NB4 (cell line): Measurements from ENCODE around the gene LIN7C.

ENCODE experiments used
- DNase-seq: peaks from one replicate; pipeline ENCODE4 v3.0.0; 2010; ENCODE audit warnings: low read depth
- H3K4me3 ChIP-seq: one replicate; pipeline ENCODE4 v1.5.1; 2011; ENCODE audit warnings: mild to moderate bottlenecking, low read depth, low read length, moderate library complexity
- MYC ChIP-seq: IDR thresholded peaks from 2 replicates; pipeline ENCODE4 v1.6.1; 2011; ENCODE audit warnings: low read depth, low read length
- POLR2A ChIP-seq: IDR thresholded peaks from 2 replicates; pipeline ENCODE4 v1.6.1; 2011; ENCODE audit warnings: mild to moderate bottlenecking; ENCODE audit not compliant: insufficient read length; ENCODE audit errors: extremely low read depth
- TF ChIP-seq, protein P1 (sequence below): IDR thresholded peaks from 2 replicates; pipeline ENCODE4 v1.6.1; 2011; ENCODE audit warnings: low read depth, low read length
- TF ChIP-seq, protein P2 (sequence below): IDR thresholded peaks from one replicate; pipeline ENCODE4 v1.5.1; 2012; ENCODE audit warnings: low read depth, low read length

LIN7C gene, protein sequence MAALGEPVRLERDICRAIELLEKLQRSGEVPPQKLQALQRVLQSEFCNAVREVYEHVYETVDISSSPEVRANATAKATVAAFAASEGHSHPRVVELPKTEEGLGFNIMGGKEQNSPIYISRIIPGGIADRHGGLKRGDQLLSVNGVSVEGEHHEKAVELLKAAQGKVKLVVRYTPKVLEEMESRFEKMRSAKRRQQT

DNA sequence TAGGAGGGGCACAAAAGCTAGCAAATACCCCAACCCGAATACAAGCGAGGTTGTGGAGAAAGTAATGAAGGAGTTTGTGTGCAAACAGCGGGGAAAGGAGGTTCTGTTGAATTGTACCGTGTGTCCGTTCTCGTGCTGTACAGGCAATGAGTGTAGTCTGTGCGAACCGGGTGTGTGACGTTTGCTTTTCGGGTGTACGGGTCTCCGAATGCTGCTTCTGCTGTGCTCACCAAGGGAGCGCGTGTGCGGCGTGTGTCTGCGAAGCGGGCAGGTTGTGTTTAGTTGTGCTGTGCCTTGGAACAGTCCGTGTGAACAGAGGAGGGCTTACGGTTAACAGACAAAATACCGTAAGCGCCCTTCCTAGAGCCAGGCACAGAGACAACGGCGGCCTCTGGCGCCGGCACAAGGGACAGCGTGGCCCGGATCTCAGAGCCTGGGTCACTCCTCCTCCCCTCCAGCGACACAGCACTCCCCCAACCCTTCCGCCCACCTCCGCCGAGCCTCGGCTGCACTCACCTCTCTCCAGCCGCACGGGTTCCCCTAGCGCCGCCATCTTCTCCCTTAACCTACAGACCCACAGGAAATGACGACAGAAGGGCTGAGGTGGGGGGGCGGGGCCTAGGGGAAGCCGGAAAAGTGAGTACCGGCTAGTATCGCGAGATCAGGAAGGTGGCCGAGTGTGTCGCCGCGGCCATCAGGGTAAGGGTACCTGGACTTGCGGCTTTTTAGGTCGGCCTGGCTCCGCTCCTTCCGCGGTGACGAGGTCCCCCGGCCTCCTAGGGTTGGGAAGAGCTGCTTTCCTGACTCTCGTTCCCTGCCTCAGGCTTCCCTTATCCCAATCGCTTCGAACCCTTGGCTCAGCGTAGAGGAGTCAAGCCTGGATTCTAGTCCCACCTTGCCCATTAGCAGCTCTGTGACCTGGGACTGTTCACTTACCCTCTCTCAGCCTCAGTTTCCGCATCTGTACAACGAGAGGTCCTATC, at the start of gene LIN7C:
Gene LIN7C, minus strand, starts transcription at position 570 of the 983 bp plus-strand sequence. Its CDS starts 17 bp downstream, at position 553.
- peak within 1 kb of the TSS; percentile 96 for H3K4me3 ChIP-seq
- DNase-seq, result peak; percentile 95
- TF ChIP-seq POLR2A (peak; percentile 89), MYC (no peak; the same call in 1 of the 2 replicates)
- TF ChIP-seq, protein P1, sequence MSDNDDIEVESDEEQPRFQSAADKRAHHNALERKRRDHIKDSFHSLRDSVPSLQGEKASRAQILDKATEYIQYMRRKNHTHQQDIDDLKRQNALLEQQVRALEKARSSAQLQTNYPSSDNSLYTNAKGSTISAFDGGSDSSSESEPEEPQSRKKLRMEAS, result 0 out of 2 replicates have a peak, but pooled peaks have one; percentile 14
- TF ChIP-seq, protein P2, sequence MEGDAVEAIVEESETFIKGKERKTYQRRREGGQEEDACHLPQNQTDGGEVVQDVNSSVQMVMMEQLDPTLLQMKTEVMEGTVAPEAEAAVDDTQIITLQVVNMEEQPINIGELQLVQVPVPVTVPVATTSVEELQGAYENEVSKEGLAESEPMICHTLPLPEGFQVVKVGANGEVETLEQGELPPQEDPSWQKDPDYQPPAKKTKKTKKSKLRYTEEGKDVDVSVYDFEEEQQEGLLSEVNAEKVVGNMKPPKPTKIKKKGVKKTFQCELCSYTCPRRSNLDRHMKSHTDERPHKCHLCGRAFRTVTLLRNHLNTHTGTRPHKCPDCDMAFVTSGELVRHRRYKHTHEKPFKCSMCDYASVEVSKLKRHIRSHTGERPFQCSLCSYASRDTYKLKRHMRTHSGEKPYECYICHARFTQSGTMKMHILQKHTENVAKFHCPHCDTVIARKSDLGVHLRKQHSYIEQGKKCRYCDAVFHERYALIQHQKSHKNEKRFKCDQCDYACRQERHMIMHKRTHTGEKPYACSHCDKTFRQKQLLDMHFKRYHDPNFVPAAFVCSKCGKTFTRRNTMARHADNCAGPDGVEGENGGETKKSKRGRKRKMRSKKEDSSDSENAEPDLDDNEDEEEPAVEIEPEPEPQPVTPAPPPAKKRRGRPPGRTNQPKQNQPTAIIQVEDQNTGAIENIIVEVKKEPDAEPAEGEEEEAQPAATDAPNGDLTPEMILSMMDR, result no peak

DNA sequence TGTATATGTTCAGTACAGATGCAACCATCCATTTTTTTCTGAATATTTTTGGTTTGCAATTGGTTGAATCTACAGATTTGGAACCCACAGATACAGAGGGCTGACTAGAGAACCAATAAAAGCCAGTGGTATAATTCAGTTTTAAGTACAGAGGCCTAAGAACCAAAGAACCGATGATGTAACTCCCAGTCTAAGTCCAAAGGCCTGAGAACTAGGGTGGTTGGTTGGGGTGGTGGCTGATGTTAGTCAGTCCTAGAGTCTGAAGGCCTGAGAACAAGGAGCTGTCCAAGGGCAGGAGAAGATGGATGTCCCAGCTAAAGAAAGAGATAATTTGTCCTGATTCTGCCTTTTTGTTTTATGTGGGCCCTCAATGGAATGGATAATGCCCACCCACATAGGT, 48.7 kb upstream of the LIN7C start:
- no peak for DNase-seq
- no peak for TF ChIP-seq POLR2A
- no peak for TF ChIP-seq MYC
- TF ChIP-seq, protein P1, result no peak
- TF ChIP-seq, protein P2, result no peak
- H3K4me3 ChIP-seq, result no peak overlapping the region

DNA sequence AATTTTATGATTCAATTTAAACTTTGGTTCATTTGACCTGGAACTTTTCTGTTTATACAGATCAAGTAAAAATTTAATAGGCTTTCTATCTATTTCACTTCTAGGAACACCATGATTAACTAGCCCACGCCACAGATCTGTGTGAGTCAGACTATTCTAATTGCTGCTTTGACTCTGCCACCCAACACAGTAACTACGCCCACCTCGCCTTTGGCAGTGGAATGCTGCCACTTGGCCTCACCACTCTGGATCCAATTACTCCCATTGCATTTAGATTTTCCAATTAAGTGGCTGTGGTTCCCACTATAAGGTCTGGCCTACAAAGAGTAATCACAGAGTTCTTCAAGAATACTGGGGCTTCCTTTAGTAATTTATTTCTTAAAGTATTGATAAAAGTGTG, 46.6 kb upstream of the LIN7C start:
- H3K4me3 ChIP-seq, result no peak overlapping the region
- no peak for DNase-seq
- TF ChIP-seq, protein P1, result no peak
- TF ChIP-seq MYC (no peak), POLR2A (no peak)
- TF ChIP-seq, protein P2, result no peak

DNA sequence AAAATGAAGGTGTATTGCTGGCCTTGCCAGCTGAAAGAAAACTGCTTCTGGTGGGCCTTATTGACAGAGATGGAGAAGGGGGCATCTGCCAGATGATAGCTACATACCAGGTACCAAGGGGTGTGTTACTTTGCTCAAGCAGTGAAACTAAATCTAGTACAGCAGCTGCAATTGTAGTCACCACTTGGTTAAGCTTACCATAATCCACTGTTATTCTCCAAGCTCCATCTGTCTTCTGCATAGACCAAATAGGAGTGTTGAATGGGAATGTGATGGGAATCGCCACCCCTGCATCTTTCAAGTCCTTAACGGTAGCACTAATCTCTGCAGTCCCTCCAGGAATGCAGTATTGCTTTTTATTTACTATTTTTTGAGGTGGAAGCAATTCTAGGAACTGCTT, 45.8 kb upstream of the LIN7C start:
- TF ChIP-seq, protein P1, result no peak
- TF ChIP-seq, protein P2, result no peak
- TF ChIP-seq MYC (no peak), POLR2A (no peak)
- no peak for DNase-seq

DNA sequence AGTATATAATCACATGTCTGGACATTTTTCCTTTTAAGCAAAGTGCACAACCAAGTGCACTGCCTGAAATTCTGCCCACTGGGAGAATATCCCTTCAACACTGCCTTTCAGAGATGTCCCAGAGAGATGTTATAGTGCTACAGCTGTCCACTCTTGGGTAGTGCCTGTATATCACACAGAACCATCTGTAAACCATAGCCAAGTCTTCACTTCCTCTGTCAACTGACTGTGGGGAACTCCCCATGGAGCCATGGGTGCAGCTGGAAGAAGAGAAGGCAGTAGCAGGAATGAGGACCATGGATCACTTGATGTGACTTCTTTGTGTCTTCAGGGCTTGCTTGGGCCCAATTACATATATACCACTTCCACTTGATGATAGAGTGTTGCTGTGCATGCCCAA, 44.6 kb upstream of the LIN7C start:
- DNase-seq, result no peak
- TF ChIP-seq, protein P1, result no peak
- TF ChIP-seq MYC, result no peak
- TF ChIP-seq, protein P2, result no peak
- no peak for TF ChIP-seq POLR2A
- H3K4me3 ChIP-seq, result no peak overlapping the region

More for the DNA sequence above, 45.8 kb upstream of the LIN7C start:
- no peak overlapping the region for H3K4me3 ChIP-seq
